Skeletal muscle tissue (tissue), 4 donors: ENCODE results near the gene OTOP3. TPM values are rescaled to one million over a fixed set of nuclear protein-coding genes. Genes with fewer than 3 reads are reported as not detected.

Source experiments
- H3K27ac ChIP-seq: one replicate; pipeline ENCODE4 v1.7.0; 2013; ENCODE audit warnings: mild to moderate bottlenecking, low read depth, low read length, inconsistent platforms
- H3K27me3 ChIP-seq, 3 donors: one replicate each; pipeline ENCODE4 v1.7.0; 2013; ENCODE audit warnings: low read length in 3 of 3; ENCODE audit not compliant: control insufficient read depth in 3 of 3, insufficient read depth in 3 of 3
- H3K36me3 ChIP-seq, 3 donors: one replicate each; pipeline ENCODE4 v1.7.0; 2013; ENCODE audit warnings: low read length in 3 of 3; ENCODE audit not compliant: control insufficient read depth in 3 of 3, insufficient read depth in 3 of 3
- H3K4me1 ChIP-seq, 3 donors: one replicate each; pipeline ENCODE4 v1.7.0; 2013; ENCODE audit warnings: low read length in 3 of 3, mild to moderate bottlenecking in 3 of 3; ENCODE audit not compliant: control insufficient read depth in 3 of 3, insufficient read depth in 3 of 3
- H3K4me3 ChIP-seq, 3 donors: one replicate each; pipeline ENCODE4 v1.7.0; 2013; ENCODE audit warnings: low read length in 3 of 3
- H3K9ac ChIP-seq, 3 donors: one replicate each; pipeline ENCODE4 v1.7.0; 2013; ENCODE audit warnings: low read length in 3 of 3, mild to moderate bottlenecking in 3 of 3, moderate library complexity in 2 of 3, low read depth in 1 of 3
- H3K9me3 ChIP-seq, 3 donors: one replicate each; pipeline ENCODE4 v1.7.0; 2013; ENCODE audit warnings: low read length in 3 of 3; ENCODE audit not compliant: control insufficient read depth in 3 of 3
- total RNA-seq: library from RNA; depleted of rRNA; stranded (reverse); fragments of >200 nt; gene quantifications from one replicate; pipeline ENCODE4 v1.2.3, GENCODE V29; 2014
- donor health status: Osteomylitis.

Gene OTOP3
- total RNA-seq, 1 donor from 2014 or later = not detected

DNA sequence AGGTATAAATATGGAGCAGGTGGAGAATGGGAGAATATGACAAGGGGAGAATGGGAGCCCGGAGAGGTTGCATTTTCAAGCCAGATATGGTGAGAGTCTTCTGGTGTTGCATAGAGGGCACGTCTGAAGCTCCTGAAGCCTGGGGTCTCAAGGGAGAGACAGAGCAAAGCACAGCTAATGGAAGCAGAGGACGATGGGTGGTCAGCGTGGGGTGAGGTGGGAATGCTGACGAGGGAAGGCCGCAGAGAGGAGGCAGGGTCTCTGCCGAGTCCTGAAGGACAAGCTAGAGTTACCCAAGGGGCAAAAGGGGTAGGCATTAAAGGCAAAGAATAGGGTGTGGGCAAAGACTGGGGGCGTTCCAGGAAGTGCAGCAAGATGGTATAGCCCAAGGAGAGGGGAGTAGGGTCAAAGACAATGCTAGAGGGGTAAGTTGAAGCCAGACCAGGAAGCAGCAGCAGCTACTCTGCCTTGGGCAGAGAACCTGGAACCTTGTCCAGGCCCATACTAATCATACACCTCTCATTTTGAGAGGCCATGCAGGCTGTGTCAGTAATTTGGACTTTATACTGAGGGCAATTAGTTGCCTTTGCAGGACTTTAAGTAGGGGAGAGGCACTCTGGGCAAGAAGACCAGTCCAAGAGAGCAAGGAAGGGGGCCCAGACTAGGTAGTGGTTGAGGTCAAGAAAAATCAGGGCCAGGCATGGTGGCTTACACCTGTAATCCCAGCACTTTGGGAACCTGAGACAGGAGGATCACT is 2.7 kb downstream of the OTOP3 start:
- H3K4me3 ChIP-seq = no peak overlapping the region
- peaks cover 59 to 79% (median 71%) of the 10 kb centered on the region in 3 donors for H3K27me3 ChIP-seq

DNA sequence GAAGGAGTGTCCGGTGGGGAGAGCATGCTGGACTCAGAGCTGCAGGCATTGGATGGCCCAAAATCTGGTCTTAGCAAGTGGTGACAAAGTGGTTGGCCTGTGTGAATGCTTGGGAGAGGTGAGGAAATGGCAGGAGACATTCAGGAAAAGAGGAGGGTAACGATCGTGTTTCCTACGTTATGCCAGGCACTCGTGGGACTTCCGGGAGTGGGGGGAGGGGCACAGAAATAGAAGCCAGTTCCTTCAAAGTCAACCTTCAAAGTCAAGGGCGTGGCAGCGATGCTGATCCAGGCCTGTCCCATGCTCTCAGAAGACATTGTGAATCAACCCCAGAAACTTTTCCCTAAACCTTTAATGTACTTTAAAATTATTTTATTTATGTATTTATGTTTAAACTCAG is 3.8 kb downstream of the OTOP3 start:
- Histone ChIP-seq H3K4me1 (no peaks in the 10 kb centered on the region), H3K27ac (no peak overlapping the region), H3K27me3 (peaks cover 61 to 78% (median 69%) of the 10 kb centered on the region in 3 donors), H3K9me3 (no peaks in the 10 kb centered on the region), H3K9ac (no peak overlapping the region), H3K36me3 (no peaks in the 10 kb centered on the region), H3K4me3 (no peak overlapping the region)

More for the DNA sequence above, 2.7 kb downstream of the OTOP3 start:
- Histone ChIP-seq H3K9me3 (no peaks in the 10 kb centered on the region), H3K4me1 (no peaks in the 10 kb centered on the region), H3K36me3 (no peaks in the 10 kb centered on the region), H3K9ac (no peak overlapping the region), H3K27ac (no peak overlapping the region)

DNA sequence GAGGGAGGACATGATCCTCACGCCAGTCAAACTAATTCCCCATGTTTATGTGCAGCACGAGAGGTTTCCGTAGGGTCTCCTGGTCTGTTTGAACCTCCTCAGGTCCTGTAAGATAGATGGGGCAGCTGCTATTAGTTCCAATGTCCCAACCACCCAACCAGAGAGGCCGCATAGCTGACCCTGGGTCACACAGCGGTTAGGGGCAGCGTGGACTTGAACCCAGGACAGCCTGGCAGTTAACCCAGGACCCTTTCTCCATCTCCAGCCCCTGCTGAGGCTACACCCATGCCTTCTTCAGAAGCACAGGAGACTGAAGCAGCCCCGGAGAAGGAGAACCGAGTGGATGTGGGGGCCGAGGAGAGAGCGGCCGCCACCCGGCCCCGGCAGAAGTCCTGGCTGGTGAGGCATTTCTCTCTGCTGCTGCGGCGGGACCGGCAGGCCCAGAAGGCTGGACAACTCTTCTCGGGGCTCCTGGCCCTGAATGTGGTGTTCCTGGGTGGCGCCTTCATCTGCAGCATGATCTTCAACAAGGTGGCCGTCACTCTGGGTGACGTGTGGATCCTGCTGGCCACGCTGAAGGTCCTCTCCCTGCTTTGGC is 5.5 kb downstream of the OTOP3 start:
- H3K36me3 ChIP-seq = no peaks in the 10 kb centered on the region
- no peaks in the 10 kb centered on the region for H3K9me3 ChIP-seq
- H3K4me1 ChIP-seq = no peaks in the 10 kb centered on the region
- no peak overlapping the region for H3K27ac ChIP-seq
- H3K9ac ChIP-seq = no peak overlapping the region
- peaks cover 51 to 71% (median 62%) of the 10 kb centered on the region in 3 donors for H3K27me3 ChIP-seq
- H3K4me3 ChIP-seq = no peak overlapping the region

DNA sequence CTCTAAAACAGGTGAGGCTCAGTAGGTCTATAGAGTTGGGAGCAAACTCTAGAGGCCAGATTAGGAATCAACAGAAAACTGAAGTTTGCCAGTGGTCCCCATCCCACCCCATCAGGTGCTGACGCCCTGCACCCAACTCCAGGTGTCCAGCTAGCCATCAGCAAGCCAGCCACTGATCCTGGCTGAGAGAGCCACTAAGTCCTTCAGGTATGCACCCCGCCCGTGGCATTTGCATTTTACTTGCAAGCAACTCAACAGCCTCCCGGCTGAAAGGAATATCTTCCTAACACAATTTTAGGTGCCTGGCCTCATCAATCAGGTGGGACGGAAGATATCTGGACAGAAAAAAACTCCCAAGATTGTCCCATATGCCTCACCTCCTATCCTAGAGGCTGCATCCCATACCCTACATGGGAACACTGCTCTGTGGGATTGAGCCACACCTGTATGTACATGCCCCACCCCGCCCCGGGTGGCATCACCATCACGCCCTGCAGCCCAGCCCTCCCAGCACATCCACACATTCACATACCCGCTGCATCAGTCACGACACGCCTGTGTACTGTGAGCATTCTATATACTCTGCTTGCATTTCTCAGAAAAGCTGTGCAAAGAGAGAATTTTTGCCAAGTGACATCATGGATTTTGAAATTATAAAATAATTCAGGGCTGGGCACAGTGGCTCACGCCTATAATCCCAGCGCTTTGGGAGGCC is 8.3 kb downstream of the OTOP3 start:
- H3K27ac ChIP-seq = no peak overlapping the region
- H3K9me3 ChIP-seq = no peaks in the 10 kb centered on the region
- no peaks in the 10 kb centered on the region for H3K36me3 ChIP-seq
- no peaks in the 10 kb centered on the region for H3K4me1 ChIP-seq
- no peak overlapping the region for H3K9ac ChIP-seq
- peaks cover 43 to 55% (median 53%) of the 10 kb centered on the region in 3 donors for H3K27me3 ChIP-seq
- H3K4me3 ChIP-seq = no peak overlapping the region

DNA sequence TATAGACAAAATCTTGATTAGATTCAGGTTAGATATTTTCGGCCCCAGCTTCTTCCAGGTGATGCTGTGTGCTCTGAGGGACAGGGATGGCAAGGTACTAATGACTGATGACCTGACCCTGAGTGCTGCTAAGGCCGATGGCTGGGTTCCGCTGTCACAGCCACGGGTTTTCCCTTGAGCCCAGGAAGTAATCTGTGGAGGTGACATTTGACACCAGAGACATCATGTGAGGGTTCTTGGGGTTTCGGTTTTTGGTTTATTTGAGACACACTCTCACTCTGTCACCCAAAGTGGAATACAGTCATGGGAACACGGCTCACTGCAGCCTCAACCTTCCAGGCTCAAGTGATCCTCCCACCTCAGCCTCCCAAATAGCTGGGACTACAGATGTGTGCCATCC is 9.8 kb downstream of the OTOP3 start:
- Histone ChIP-seq H3K27me3 (peaks cover 36 to 55% (median 50%) of the 10 kb centered on the region in 3 donors), H3K27ac (no peak overlapping the region), H3K4me1 (no peaks in the 10 kb centered on the region), H3K4me3 (no peak overlapping the region), H3K9me3 (no peaks in the 10 kb centered on the region), H3K9ac (no peak overlapping the region), H3K36me3 (no peaks in the 10 kb centered on the region)

DNA sequence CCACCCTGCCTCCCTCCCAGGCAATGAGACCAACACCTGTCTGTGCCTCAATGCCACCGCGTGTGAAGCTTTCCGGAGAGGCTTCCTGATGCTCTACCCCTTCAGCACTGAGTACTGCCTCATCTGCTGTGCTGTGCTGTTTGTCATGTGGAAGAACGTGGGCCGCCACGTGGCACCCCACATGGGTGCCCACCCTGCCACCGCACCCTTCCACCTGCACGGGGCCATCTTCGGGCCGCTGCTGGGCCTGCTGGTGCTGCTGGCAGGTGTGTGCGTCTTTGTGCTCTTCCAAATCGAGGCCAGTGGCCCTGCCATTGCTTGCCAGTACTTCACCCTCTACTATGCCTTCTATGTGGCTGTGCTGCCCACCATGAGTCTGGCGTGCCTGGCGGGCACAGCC is 10.9 kb downstream of the OTOP3 start:
- Histone ChIP-seq H3K4me3 (no peak overlapping the region), H3K9ac (no peak overlapping the region), H3K36me3 (no peaks in the 10 kb centered on the region), H3K9me3 (no peaks in the 10 kb centered on the region), H3K4me1 (no peaks in the 10 kb centered on the region), H3K27me3 (peaks cover 47 to 54% (median 50%) of the 10 kb centered on the region in 3 donors), H3K27ac (no peak overlapping the region)

DNA sequence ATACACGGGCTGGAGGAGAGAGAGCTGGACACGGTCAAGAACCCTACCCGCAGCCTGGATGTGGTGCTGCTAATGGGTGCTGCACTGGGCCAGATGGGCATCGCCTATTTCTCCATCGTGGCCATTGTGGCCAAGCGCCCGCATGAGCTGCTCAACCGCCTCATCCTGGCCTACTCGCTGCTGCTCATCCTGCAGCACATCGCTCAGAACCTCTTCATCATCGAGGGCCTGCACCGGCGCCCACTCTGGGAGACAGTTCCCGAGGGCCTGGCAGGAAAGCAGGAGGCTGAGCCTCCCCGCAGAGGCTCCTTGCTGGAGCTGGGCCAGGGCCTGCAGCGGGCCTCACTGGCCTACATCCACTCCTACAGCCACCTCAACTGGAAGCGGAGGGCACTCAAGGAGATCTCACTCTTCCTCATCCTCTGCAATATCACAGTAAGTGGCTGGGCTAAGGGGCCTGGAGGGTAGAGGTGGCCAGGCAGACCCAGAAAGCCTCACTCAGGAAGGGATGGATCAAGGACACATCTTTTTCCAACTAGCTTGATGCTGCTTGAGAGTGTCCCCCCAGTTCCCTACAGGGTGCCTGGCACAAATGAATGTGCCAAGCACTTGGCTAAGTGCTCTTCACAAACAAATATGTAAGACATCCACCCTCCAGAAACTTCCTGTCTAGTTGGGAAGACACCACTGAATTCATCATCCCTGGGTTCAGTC is 11.5 kb downstream of the OTOP3 start:
- Histone ChIP-seq H3K27me3 (peaks cover 44 to 51% (median 50%) of the 10 kb centered on the region in 3 donors), H3K9ac (no peak overlapping the region), H3K9me3 (no peaks in the 10 kb centered on the region)

DNA sequence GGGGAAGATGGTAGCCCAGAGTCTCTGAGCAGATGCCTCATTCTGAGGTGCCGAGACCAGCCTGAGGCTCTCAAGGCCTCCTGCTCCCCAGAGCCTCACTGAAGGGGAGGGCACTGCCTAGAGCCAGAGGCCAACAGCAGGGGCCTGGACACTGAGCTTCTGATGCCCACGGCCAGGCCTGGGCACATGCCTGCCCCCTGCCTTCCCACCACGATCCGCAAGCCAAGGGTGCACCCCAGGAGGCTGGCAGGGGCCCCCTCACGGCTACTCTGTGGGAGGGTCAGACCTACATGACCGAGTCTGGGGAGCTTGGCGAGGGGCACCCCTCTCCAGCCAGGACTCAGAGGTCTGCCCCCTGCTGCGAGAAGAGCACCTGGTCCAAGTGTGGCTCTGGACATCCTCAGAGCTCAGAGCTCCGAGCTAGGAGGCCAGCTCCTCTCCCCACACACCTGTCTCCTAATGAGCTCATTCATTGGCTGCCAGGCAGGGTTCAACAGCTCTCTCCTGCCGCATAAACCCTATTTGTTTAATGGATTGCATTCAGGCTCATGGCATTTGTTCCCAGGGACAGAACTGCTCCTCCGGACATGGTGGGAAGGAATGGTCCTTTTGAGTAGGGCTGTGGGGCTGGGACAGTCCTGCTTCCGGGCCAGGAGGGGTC is 13.9 kb downstream of the OTOP3 start:
- H3K4me1 ChIP-seq = no peaks in the 10 kb centered on the region
- peaks cover 29 to 38% (median 37%) of the 10 kb centered on the region in 3 donors for H3K27me3 ChIP-seq
- H3K27ac ChIP-seq = no peak overlapping the region
- no peak overlapping the region for H3K9ac ChIP-seq
- H3K9me3 ChIP-seq = no peaks in the 10 kb centered on the region
- no peaks in the 10 kb centered on the region for H3K36me3 ChIP-seq
- H3K4me3 ChIP-seq = no peak overlapping the region

More for the DNA sequence above, 11.5 kb downstream of the OTOP3 start:
- no peak overlapping the region for H3K27ac ChIP-seq
- no peak overlapping the region for H3K4me3 ChIP-seq
- H3K36me3 ChIP-seq = no peaks in the 10 kb centered on the region
- H3K4me1 ChIP-seq = no peaks in the 10 kb centered on the region

DNA sequence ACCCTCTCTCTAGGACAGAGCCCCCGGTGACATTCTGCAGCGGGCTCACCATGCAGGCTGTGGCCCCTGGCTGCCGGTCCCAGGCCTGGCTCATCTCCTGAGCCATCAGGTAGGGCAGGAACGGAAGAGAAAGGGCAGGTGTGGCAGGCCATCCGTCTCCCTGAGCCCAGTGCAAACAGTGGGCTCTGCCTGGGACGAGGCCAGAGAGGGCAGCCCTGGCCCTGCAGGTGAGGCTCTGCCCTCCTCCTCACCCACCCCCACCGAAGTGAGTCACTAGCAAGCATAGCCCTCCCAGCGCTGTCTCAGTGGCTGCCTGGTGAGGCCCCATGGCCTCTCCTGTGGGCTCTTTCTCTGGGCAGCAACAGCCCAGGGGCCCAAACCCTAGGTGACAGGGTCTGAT is 14.5 kb downstream of the OTOP3 start:
- H3K4me3 ChIP-seq = no peak overlapping the region
- H3K27ac ChIP-seq = no peak overlapping the region
- H3K9me3 ChIP-seq = no peaks in the 10 kb centered on the region
- peaks cover 29 to 38% (median 37%) of the 10 kb centered on the region in 3 donors for H3K27me3 ChIP-seq
- no peak overlapping the region for H3K9ac ChIP-seq
- H3K4me1 ChIP-seq = no peaks in the 10 kb centered on the region
- no peaks in the 10 kb centered on the region for H3K36me3 ChIP-seq
